Aorta (tissue), 5 donors: Measurements from ENCODE around the gene NPAS2. TPM values are rescaled to one million over a fixed set of nuclear protein-coding genes. Genes with fewer than 3 reads are reported as not detected.

ENCODE experiments used
- ATAC-seq: fragments of 200-7000 bp; cut with Tn5 transposase; one replicate; pipeline ENCODE4 v1.9.1; 2022; ENCODE audit warnings: moderate library complexity; ENCODE audit not compliant: low FRiP score
- DNase-seq, 2 donors: peaks; one replicate each; pipeline ENCODE4 v3.0.0-alpha.2; 2020
- H3K27ac ChIP-seq, 2 donors: one replicate each; pipeline ENCODE4 v1.5.1; 2013; ENCODE audit warnings: low read length in 2 of 2, mild to moderate bottlenecking in 2 of 2, moderate library complexity in 2 of 2, control low read depth in 1 of 2, inconsistent platforms in 1 of 2, low read depth in 1 of 2
- H3K27me3 ChIP-seq, 2 donors: one replicate each; pipeline ENCODE4 v1.6.1; 2013; ENCODE audit warnings: control low read depth in 1 of 2, low read length in 1 of 2, mild to moderate bottlenecking in 1 of 2, moderate library complexity in 1 of 2; ENCODE audit not compliant: insufficient read depth in 2 of 2, control insufficient read depth in 1 of 2
- H3K36me3 ChIP-seq, 2 donors: one replicate each; pipeline ENCODE4 v1.6.1; 2013; ENCODE audit warnings: control low read depth in 1 of 2, low read length in 1 of 2, mild to moderate bottlenecking in 1 of 2; ENCODE audit not compliant: insufficient read depth in 2 of 2, control insufficient read depth in 1 of 2
- H3K4me1 ChIP-seq, 2 donors: one replicate each; pipeline ENCODE4 v1.6.1; 2013; ENCODE audit warnings: low read length in 2 of 2, control low read depth in 1 of 2, mild to moderate bottlenecking in 1 of 2, moderate library complexity in 1 of 2; ENCODE audit not compliant: insufficient read depth in 2 of 2, control insufficient read depth in 1 of 2
- H3K4me3 ChIP-seq, 2 donors: one replicate each; pipeline ENCODE4 v1.5.1; 2013; ENCODE audit warnings: low read length in 2 of 2, control low read depth in 1 of 2, mild to moderate bottlenecking in 1 of 2
- H3K9me3 ChIP-seq: one replicate; pipeline ENCODE4 v1.6.1; 2013; ENCODE audit warnings: mild to moderate bottlenecking, low read length; ENCODE audit not compliant: control insufficient read depth
- WGBS, 2 donors: extraction: QIAGEN DNeasy Blood & Tissue Kit; methylation state at CpG; one replicate each; pipeline ENCODE4 v1.1.7; 2013; 5-methylcytosine and 5-hydroxymethylcytosine counted together
- intact Hi-C, 2 donors: fragments of 100-400 bp; cut with DNase I; formaldehyde crosslinking; loops; one replicate each; pipeline versions ENCODE4 v1.14.2 to v1.15.0; 2022
- polyA plus RNA-seq, 2 donors: library from polyadenylated mRNA; stranded (reverse); fragments of 200-250 nt; gene quantifications; one replicate each; pipeline ENCODE4 v1.2.3, GENCODE V29; 2013
- total RNA-seq, 2 donors: library from RNA; stranded (reverse); fragmentation: NEBNext Ultra II Directional; extraction: Animal tissue kit (Norgen Biotek cat#: 25700); gene quantifications; one replicate each; pipeline ENCODE4 v1.2.1, GENCODE V29; 2021
- donor health status: healthy with polysubstance abuse.
- donor health status: Bipolar disorder and iron deficiency.
- donor health status: DM: no; HTN: no; CAD: no.
- donor health status: DM: no; HTN: no; CAD: no.
- donor health status: DM: yes; HTN: yes; CAD: no.

The NPAS2 gene
- total and polyA plus RNA-seq, 4 donors, result 7.8 to 42.0 (median 24.2) TPM

DNA sequence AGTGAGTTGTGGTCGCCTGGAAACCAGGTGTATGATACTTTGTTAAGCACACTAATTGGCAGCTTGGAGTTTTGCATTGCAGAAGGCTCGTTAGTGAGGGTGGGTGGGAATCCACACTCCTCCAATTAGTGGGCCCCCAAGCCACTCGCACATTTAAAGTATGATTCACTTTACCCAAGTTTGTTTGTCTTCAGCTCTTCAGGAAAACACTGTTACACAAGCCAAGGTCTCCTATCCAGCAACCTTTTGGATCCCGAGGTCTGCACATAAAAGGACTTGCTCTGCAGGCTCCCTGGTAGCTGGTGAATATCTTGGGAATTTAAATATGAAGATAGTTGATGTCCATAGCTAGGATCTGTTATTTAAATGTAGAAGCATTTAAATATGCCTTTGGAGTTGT, 66.1 kb downstream of the NPAS2 start:
- no peak for DNase-seq
- 76 to 84% methylated on average over 4 of the region's 4 CpGs for WGBS, 2 donors
- H3K4me3 ChIP-seq, result no peak overlapping the region
- H3K27ac ChIP-seq, result no peak overlapping the region
- H3K9me3 ChIP-seq, result no peaks in the 10 kb centered on the region
- H3K36me3 ChIP-seq, result no peaks in the 10 kb centered on the region
- no peaks in the 10 kb centered on the region for H3K27me3 ChIP-seq
- no peaks in the 10 kb centered on the region for H3K4me1 ChIP-seq
- ATAC-seq, result no peak
- intact Hi-C loops, result no loop called here

DNA sequence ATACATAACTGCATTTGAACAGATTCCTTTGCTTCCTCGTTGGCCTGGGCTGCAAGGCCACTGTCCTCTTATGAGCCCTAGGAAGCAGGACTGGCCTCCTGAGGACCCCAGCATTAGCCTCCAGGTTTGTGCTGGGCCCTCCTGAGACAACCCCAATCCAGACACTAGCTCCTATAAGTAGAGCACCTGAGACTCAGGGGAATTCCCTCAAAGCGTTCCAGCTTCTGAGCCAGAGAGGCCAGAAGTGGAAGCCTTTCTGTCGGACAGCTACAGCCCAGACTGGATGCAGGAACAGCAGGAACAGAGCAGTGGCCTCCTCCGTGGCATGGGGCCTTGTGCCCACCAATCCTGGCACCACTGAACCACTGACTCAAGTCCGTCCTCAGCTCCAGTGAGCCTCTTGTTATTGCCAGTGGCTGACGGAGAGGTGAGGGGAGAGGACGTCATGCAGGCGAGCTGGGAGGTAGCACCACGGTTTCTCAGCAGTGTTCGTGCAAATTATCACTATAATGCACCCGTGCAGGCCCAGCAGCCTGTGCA, 67.2 kb downstream of the NPAS2 start:
- 66 to 81% methylated on average over 11 of the region's 11 CpGs for WGBS, 2 donors
- ATAC-seq (no peak), DNase-seq (no peak)
- no peak overlapping the region for H3K4me3 ChIP-seq
- intact Hi-C loops, result no loop called here
- H3K9me3 ChIP-seq, result no peaks in the 10 kb centered on the region
- H3K36me3 ChIP-seq, result no peaks in the 10 kb centered on the region
- H3K27me3 ChIP-seq, result no peaks in the 10 kb centered on the region
- H3K27ac ChIP-seq, result no peak overlapping the region
- H3K4me1 ChIP-seq, result peaks cover 0 to 3% of the 10 kb centered on the region in 2 donors

DNA sequence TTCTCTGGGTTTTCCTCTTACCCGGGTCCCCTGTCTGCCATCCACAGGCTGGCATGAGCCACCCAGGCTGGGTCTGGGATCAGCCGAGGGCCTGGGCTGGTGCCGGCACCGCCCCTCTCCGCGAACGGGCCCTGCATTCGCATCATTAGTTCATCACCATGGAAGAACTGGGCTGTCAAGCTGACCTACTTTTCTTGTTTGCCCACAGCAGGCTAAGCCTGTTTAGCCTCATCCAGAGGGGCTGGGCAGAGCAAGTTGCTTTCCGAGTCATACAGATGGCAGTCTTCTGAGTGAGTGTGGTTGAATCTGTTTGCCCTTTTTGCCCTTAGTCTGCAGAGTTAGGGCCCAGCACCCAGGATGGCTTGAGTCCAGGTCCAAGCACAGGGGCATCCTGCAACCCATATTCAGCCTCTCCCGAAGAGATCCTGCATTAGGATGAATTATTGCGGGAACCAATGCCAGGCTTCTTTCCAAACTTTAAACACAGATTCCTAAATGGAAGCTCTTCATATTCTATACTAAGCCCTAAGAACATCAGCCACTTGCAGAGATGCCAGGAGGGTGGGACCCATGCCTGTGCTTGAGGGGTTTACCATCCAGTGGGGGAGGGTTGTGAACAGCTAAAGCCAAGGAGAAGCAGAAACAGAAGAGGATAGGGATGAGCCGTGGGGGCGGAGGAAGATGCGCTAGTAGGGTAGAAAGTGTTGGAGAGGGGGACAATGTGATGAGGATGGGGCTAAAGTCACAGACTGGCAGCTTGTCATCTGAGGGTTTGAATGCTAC, 68.0 kb downstream of the NPAS2 start:
- intact Hi-C loops, result no loop called here
- H3K27ac ChIP-seq, result no peak overlapping the region
- WGBS, 2 donors, result 60 to 67% methylated on average over 14 of the region's 14 CpGs
- H3K36me3 ChIP-seq, result no peaks in the 10 kb centered on the region
- DNase-seq, result no peak
- no peak overlapping the region for H3K4me3 ChIP-seq
- peaks cover 0 to 4% of the 10 kb centered on the region in 2 donors for H3K4me1 ChIP-seq
- no peak for ATAC-seq
- no peaks in the 10 kb centered on the region for H3K27me3 ChIP-seq
- H3K9me3 ChIP-seq, result no peaks in the 10 kb centered on the region

DNA sequence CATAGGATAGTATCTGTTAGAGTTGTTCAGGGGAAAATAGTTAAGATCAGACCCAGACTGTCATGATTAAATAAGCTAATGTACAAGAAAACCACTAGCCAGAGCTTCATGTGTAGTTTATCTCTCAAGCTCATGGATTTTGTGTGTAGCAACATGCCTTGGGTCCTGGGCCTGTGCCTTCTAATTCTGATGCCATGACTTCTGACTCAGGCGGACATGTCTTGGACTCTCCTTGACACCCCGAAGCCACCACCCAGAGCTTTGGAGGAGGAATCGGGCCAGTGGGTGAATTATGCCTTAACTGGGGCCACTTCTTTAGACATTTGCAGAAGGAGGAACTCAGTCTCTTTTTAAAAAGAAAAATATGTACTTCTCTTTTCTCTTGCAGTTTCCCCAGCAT, 68.7 kb downstream of the NPAS2 start:
- Histone ChIP-seq H3K4me1 (peaks cover 0 to 7% of the 10 kb centered on the region in 2 donors), H3K27me3 (no peaks in the 10 kb centered on the region), H3K27ac (no peak overlapping the region), H3K4me3 (no peak overlapping the region), H3K36me3 (no peaks in the 10 kb centered on the region), H3K9me3 (no peaks in the 10 kb centered on the region)
- WGBS, 2 donors, result 86 to 89% methylated on average over 3 of the region's 3 CpGs
- DNase-seq (no peak), ATAC-seq (no peak)
- intact Hi-C loops, result no loop called here

DNA sequence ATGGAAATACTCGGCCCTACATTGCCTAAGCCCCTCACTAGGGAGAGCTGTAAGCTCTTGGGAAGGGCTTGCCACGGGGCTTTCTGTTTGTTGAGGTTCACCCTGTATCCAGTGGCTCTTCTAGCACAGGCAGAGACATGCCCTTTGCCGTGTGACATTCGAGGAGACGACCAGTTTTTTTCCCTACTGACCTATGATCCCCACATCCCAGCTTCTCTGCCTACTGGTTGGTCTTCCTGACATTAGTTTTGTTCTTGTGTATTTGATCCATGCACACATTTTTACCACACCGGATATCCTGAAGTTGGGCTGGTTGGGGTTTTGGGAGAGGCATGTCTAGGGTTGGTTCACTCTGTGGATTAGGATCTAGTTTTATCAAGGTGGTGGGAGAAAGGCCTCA, 69.3 kb downstream of the NPAS2 start:
- intact Hi-C loops, result no loop called here

DNA sequence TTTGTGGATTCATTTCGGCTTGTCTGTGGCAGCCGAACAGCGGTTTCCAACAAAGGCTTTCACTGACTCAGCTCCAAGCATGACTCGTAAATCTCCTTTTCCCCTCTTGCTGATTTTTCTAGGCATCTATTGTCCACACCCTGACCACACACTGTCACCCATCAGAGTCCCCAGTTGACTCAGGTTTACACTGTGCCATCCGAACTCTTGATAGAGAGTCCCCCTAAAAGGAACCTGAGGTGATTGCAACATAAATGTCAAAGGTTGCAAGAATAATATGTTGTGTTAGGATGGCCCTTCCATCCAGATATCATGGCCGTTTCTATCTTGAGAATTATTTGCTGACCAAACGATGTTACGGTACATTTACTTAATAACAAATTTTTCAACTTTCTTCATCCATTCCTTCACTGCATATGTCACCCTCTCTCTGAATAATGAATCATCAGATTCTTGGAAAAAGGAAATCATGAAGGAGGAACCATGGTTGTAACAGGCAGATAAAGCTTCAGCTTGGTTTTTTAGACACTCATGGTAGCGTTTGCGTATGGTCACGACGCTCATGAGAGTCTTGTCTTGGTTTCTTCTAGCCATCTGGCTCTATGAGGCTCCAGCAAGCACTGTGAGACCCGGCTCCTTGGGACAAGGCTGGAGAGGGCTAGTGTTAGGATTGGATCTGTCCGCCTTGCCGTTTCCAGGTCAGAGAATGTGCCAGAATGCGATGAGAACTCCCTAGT, 72.1 kb downstream of the NPAS2 start:
- DNase-seq, result no peak
- Histone ChIP-seq H3K4me1 (peaks cover 0 to 7% of the 10 kb centered on the region in 2 donors), H3K36me3 (no peaks in the 10 kb centered on the region), H3K9me3 (no peaks in the 10 kb centered on the region), H3K27me3 (no peaks in the 10 kb centered on the region), H3K4me3 (no peak overlapping the region), H3K27ac (peak overlapping the region in 1 of 2 donors; percentile 50)
- WGBS, 2 donors, result 47 to 66% methylated on average over 16 of the region's 16 CpGs
- peak; percentile 56 for ATAC-seq
- intact Hi-C loops, result no loop called here

More for the DNA sequence above, 69.3 kb downstream of the NPAS2 start:
- H3K27ac ChIP-seq, result no peak overlapping the region
- DNase-seq (no peak), ATAC-seq (no peak)
- no peak overlapping the region for H3K4me3 ChIP-seq
- H3K27me3 ChIP-seq, result no peaks in the 10 kb centered on the region
- WGBS, 2 donors, result 88 to 92% methylated on average over 6 of the region's 6 CpGs
- H3K36me3 ChIP-seq, result no peaks in the 10 kb centered on the region
- no peaks in the 10 kb centered on the region for H3K9me3 ChIP-seq
- peaks cover 0 to 7% of the 10 kb centered on the region in 2 donors for H3K4me1 ChIP-seq

DNA sequence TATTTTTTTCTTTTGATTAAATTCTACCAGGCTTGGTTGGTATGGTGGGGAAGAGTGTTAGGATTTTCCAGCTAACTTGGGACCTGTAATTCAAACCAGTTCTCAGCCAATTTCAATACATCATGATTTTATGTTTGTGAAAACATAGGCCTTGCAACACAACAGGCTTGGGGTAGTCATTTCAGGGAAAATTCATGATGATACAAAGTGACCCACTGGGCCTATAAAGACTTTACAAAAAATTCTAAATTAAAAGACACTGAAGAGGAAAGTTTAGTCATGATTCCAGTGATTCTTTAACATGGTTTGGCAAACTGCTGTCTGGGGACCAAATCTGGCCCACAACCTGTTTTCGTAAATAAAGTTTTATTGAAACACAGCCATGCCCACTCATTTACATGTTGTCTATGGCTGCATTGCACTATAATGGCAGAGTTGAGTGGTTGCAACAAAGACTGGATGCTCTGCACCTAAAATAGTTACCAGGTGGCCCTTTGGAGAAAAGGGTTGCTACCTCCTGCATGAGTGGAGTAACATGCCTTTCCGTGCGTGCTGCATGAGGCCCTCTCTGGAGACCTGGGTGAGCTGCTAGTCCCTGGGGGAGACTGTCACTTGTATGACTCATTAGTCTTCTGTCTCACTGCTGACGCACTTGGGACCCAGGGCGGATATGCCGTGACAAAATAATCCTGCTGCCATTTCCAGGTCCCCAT, 73.6 kb downstream of the NPAS2 start:
- ATAC-seq, result no peak
- H3K27ac ChIP-seq, result no peak overlapping the region

DNA sequence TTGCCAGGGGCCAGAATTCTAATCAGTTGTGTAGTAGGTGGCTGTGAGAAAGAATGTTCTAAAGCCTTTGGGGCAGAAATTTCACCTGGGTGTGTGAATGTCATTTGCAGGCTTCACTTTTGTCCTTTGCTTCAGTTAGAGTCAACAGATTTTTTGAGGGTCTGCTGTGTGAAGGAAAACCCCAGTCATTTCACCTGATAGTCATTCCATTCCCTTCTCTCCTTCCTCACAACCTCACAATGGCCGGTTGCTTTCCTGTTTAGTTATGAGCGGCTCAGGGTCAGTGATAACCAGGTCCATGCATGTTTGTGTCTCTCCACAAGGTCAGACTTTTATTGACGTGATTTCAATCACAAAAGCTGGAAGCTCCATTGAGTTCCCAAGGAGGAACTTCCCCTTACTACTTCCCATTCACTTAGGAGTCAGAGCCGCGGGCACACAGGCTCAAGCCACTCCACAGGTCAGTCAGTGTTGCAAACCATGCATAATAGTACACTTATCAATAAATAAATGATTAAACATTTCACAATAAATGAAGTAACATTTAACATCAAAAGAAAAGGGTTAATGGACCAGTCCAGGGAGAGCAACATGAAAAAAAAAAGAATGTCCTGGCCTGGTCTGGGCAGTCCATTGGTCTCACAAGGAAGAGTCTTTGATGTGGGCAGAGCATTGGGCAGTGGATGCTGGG, 74.3 kb downstream of the NPAS2 start:
- Histone ChIP-seq H3K27ac (no peak overlapping the region), H3K36me3 (no peaks in the 10 kb centered on the region), H3K9me3 (no peaks in the 10 kb centered on the region), H3K4me1 (peaks cover 0 to 7% of the 10 kb centered on the region in 2 donors), H3K4me3 (no peak overlapping the region), H3K27me3 (no peaks in the 10 kb centered on the region)
- 94 to 96% methylated on average over 5 of the region's 5 CpGs for WGBS, 2 donors
- intact Hi-C loops, result no loop called here
- DNase-seq (no peak), ATAC-seq (no peak)

More for the DNA sequence above, 73.6 kb downstream of the NPAS2 start:
- Histone ChIP-seq H3K4me1 (peaks cover 0 to 7% of the 10 kb centered on the region in 2 donors), H3K9me3 (no peaks in the 10 kb centered on the region), H3K36me3 (no peaks in the 10 kb centered on the region), H3K4me3 (no peak overlapping the region), H3K27me3 (no peaks in the 10 kb centered on the region)
- no peak for DNase-seq
- intact Hi-C loops, result no loop called here
- 75 to 84% methylated on average over 6 of the region's 6 CpGs for WGBS, 2 donors
